Islet of Langerhans (tissue), 1 donor: ENCODE results near the gene HEATR3.
"Not testable (repeated sequence)": the region's sequence is repeated elsewhere in the genome, so short reads cannot be mapped to it uniquely, and the experiment has no call there.

Experiments used
- FAIRE-seq: peaks from one replicate; lab custom pipeline; 2011; peaks lifted over from hg19 to GRCh38; lab: Jason Lieb, UNC

The HEATR3 gene

GRCh38 chr16:50102051-50102746 lies 36.4 kb downstream of the HEATR3 start:
- FAIRE-seq: no peak

DNA sequence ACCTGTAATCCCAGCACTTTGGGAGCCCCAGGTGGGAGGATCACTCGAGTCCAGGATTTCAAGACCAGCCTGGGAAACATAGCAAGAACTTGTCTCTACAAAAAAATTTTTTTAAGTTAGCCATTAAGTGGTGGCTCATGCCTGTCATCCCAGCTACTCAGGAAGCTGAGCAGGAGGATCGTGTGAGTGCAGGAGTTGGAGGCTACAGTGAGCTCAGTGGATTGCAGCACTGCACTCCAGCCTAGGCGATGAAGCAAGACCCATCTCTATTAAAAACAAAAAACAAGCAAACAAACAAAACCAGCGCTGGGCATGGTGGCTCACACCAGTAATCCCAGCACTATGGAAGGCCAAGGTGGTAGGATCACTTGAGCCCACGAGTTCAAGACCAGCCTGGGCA lies 38.0 kb downstream of the HEATR3 start:
- no peak for FAIRE-seq

DNA sequence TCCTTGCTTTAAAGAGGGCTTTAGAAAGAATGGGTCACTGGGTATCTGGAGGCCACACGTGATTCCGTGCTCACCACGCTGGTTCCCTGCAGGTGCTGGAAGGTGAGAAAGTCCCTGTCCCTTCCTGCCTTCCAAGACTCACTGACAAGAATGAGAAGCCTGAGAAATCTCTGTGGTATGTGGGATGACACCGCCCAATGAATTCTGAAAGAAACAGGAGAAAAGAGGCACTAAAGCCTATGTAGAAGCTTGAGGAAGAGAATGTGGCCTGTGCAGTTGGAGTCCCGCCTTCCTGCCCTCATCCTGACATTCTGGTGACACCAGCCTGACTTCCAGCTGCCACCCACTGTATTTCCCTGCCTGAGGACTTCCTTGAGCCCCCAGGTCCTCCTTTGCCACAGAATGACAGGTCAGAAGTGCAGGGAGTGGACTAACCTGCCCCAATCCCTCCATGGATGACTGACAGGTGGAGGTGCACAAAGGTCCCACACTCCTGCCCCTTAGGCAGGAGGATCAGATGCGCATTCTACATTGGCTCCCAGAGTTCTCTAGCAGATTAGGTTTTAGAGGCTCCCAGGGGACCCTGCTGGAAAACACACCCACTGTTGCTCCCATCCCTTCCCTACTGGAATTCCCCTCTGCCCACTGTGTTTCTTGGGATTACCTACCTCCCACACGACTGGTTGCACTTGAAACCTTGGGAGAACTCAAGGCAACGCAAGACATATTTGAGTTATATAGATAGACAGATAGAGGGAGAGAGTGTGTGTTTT lies 48.8 kb downstream of the HEATR3 start:
- no peak for FAIRE-seq

DNA sequence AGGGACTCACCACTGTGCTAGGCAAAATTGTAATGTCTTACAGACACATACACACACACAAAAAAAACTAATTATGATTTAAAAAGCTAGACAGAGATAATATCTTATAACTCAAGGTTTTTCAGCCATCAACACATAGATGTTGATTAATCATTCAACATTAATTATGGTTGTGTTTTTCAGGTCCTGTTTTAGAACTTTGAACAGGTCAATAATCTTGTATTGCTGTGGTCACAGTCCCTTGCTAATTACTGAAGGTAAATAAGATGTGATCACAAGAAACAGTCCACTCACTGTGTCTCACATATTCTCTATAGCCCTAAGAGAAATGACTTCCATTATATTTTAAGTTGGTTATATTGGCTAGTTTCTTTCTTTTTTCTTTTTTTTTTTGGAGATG lies 54.9 kb downstream of the HEATR3 start:
- no peak for FAIRE-seq

GRCh38 chr16:50121278-50121677 lies 55.5 kb downstream of the HEATR3 start:
- no peak for FAIRE-seq

- no peak for FAIRE-seq
Observed at GRCh38 chr16:50121721-50122445, 56.1 kb downstream of the HEATR3 start.

GRCh38 chr16:50123417-50123816 lies 57.6 kb downstream of the HEATR3 start:
- FAIRE-seq: no peak

GRCh38 chr16:50124769-50125168 lies 59.0 kb downstream of the HEATR3 start:
- no peak for FAIRE-seq

DNA sequence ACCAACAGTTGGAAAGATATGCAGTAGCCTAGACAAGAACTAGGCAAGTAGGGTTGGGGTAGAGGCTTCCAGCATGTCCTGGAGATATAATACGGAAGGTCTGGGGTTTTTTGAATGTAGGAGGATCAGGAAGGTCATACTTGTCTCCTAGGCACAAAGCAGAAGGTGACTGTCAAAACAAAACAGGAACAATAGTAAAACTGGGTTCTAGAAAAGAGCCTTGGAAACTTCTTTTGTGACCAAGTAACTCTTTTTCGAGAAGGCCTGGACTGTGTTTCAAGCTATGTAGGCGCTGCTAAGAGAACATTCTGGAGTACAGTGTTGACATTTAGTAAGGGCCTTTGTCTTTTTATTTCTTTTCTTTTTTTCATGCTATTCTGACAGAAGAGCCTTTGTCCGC lies 60.4 kb downstream of the HEATR3 start:
- FAIRE-seq: no peak

- not testable (repeated sequence) for FAIRE-seq
Observed at GRCh38 chr16:50132571-50132970, 66.8 kb downstream of the HEATR3 start.

DNA sequence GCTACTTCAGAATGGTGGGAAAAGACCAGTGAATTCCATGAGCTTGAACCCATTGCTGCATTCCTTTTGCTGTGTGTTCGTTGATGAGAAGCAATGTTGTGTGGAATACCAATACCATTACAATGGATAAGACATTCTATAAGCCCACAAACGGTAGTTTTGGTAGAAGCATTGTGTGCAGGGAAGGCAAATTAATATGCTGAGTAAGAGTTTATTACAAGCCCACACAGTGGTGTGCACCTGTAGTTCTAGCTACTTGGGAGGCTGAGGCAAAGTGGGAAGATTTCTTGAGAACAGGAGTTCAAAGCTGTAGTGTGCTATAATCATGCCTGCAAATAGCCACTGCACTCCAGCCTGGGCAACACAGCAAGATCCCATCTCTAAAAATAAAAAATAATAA lies 67.4 kb downstream of the HEATR3 start:
- FAIRE-seq: no peak

- no peak for FAIRE-seq
Observed at GRCh38 chr16:50136399-50136798, 70.6 kb downstream of the HEATR3 start.

DNA sequence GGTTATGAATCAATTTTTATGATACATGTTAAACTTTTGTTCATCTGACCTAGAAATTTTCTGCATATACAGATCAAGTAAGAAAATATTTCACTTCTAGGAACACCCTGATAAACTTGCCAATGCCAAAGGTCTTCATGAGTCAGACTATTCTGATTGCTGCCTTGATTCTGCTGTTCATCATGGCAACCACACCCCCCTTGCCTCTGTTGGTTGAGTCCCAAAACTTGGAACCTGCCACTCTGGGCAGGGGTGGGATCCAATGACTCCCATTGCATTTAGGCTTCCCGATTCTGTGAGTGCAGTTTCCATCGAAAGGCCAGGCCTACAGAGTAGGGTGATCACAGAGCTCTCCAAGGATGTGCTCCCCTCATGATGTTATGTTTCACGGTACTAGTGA lies 71.5 kb downstream of the HEATR3 start:
- FAIRE-seq: no peak

GRCh38 chr16:50139580-50139979 lies 73.8 kb downstream of the HEATR3 start:
- FAIRE-seq: no peak

GRCh38 chr16:50144211-50144610 lies 78.4 kb downstream of the HEATR3 start:
- no peak for FAIRE-seq

DNA sequence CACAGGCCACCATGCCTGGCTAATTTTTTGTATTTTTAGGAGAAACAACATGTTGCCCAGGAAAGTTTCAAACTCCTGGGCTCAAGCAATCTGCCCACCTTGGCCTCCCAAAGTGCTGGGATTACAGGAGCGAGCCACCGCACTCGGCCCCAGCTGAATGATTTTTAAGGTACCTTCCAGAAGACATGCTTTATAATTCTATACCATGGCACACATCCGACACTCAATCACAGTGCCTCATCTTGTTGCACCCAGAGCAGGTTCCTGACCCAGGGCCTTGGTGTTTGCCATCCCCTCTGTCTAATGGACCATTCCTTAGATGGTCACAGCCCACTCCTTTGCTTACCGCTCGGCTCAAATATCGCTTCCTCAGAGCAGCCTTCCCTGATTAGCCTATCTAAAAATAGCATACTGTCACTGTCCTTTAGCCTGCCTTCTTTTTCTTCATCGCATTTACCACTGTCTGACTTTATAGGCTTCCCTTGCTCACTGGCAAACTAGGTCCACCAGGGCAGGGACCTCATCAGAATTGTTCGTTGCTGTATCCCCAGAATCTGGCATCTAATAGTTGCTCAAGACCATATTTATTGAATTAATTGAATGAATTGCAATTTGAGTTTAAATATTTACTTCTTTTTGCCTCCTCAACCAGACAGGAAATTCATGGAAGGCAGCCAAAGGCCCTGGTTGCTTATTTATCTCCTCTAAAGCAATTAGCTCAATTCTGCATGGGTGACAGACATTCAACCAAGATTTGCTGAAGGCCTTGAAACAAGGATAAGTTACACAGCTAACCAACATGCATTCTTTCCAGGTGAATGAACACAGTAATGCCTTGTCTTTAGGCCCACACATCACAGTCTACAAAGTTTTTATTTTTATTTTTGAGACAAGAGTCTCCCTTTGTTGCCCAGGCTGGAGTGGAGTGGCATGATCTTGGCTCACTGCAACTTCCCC lies 81.0 kb downstream of the HEATR3 start:
- FAIRE-seq: no peak

GRCh38 chr16:50151322-50151721 lies 85.6 kb downstream of the HEATR3 start:
- no peak for FAIRE-seq

DNA sequence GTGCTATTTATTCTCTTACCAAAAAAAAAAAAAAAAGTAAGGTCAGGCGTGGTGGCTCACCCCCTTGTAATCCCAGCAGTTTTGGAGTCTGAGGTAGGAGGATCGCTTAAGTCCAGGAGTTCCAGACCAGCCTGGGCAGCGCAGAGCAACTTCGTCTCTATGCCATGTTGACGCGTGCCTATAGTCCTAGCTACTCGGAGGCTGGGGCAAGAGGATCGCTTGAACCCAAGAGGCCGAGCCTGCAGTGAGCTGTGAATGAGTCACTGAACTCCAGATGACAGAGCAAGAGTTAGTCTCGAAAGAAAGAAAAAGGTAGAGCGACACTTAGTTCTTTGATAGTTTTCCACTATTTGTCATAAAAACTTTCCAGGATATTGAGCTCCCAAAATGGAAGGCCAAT lies 86.0 kb downstream of the HEATR3 start:
- FAIRE-seq: no peak

GRCh38 chr16:50152351-50152806 lies 86.6 kb downstream of the HEATR3 start:
- FAIRE-seq: no peak

- no peak for FAIRE-seq
Observed at GRCh38 chr16:50152807-50153595, 87.2 kb downstream of the HEATR3 start, which contains the start of gene TENT4B. Gene TENT4B (plus strand): TSS chr16:50153306. CDS start chr16:50153622, 316 bp downstream.
